ENCODE data around the gene NDUFS4.
"Not testable (repeated sequence)": the region's sequence is repeated elsewhere in the genome, so short reads cannot be mapped to it uniquely, and the experiment has no call there.

The NDUFS4 gene

DNA sequence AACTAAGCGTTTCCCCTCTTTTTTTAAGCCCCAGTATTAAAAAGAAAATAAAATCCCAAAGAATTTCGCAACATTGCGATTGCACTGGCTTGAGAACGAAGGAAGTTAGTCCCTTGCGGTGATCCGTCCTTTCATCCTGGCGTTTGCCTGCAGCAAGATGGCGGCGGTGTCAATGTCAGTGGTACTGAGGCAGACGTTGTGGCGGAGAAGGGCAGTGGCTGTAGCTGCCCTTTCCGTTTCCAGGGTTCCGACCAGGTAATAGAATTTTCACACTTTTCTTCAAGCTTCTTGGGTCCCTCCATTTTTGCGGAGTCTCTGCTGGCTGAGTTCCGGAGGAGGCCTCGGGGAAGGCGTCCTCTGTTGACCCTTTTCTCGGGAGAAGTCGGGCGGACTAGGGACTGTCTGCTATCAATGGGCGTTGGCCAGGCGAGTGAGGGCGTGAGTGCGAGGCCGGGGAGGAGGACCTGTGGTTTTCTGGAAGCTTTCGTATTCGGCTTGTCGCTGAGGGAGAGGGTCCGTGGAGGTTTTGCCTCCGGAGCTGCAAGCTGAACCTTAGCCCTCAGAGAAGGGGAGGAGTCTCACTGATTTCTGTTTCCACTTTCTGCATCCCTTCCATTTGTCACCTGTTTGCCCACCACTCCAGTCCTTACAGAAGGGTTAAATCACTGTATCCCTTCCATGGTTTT lies at the start of gene NDUFS4:
NDUFS4 (plus strand) TSS at position 134 of the 686 bp plus-strand sequence; CDS start at position 158, 24 bp downstream.
- ATAC-seq (ENCODE audit: low read depth): peak; percentile 86
- peaks cover 5% of the 10 kb centered on the region; the same call in 1 of the 2 replicates for H3K36me3 ChIP-seq (ENCODE audit: low read depth)
- H3K9me3 ChIP-seq (ENCODE audit: severe bottlenecking): no peaks in the 10 kb centered on the region
- no peaks in the 10 kb centered on the region for H3K27me3 ChIP-seq (ENCODE audit: insufficient read depth, poor library complexity, severe bottlenecking)
- DNase-seq (ENCODE audit: low spot score): peak; percentile 89
- TF ChIP-seq, protein P1, sequence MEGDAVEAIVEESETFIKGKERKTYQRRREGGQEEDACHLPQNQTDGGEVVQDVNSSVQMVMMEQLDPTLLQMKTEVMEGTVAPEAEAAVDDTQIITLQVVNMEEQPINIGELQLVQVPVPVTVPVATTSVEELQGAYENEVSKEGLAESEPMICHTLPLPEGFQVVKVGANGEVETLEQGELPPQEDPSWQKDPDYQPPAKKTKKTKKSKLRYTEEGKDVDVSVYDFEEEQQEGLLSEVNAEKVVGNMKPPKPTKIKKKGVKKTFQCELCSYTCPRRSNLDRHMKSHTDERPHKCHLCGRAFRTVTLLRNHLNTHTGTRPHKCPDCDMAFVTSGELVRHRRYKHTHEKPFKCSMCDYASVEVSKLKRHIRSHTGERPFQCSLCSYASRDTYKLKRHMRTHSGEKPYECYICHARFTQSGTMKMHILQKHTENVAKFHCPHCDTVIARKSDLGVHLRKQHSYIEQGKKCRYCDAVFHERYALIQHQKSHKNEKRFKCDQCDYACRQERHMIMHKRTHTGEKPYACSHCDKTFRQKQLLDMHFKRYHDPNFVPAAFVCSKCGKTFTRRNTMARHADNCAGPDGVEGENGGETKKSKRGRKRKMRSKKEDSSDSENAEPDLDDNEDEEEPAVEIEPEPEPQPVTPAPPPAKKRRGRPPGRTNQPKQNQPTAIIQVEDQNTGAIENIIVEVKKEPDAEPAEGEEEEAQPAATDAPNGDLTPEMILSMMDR (IDR thresholded peaks at IDR 0.05; ENCODE audit: poor library complexity, severe bottlenecking): no peak
- H3K27ac ChIP-seq (ENCODE audit: poor library complexity, severe bottlenecking): peak within 1 kb of the TSS; percentile 50
- peaks cover 10% of the 10 kb centered on the region for H3K4me1 ChIP-seq (ENCODE audit: insufficient read depth, poor library complexity, severe bottlenecking)
- H3K4me3 ChIP-seq (ENCODE audit: severe bottlenecking): peak within 1 kb of the TSS; percentile 70

DNA sequence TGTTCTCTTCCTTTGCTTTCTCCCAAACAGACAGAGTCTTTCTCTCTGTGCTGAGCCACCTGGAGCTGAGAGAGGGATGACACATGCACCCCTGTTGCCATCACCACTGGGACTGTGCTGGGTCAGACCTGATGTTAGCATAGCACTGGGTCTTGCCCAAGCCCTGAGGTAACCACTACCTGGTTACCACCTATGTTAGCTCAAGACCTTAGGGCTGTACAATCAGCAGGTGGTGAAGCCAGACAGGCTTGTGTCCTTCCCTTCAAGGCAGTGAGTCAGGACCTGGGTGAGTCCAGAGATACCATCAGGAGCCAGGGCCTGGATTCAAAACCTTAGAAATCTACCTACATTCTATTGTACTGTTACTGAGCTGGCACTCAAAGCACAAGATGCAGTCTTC lies 47.9 kb upstream of the NDUFS4 start:
- ATAC-seq (ENCODE audit: low read depth) (peak; percentile 23; the same call in 1 of the 3 replicates), DNase-seq (ENCODE audit: low spot score) (no peak)
- H3K36me3 ChIP-seq (ENCODE audit: low read depth): no peaks in the 10 kb centered on the region
- no peak overlapping the region for H3K4me3 ChIP-seq (ENCODE audit: severe bottlenecking)
- no peaks in the 10 kb centered on the region for H3K27me3 ChIP-seq (ENCODE audit: insufficient read depth, poor library complexity, severe bottlenecking)
- no peak overlapping the region for H3K27ac ChIP-seq (ENCODE audit: poor library complexity, severe bottlenecking)
- H3K4me1 ChIP-seq (ENCODE audit: insufficient read depth, poor library complexity, severe bottlenecking): no peaks in the 10 kb centered on the region
- peaks cover 6% of the 10 kb centered on the region for H3K9me3 ChIP-seq (ENCODE audit: severe bottlenecking)
- TF ChIP-seq, protein P1 (IDR thresholded peaks at IDR 0.05; ENCODE audit: poor library complexity, severe bottlenecking): no peak

- no peaks in the 10 kb centered on the region for H3K27me3 ChIP-seq (ENCODE audit: insufficient read depth, poor library complexity, severe bottlenecking)
- no peaks in the 10 kb centered on the region for H3K4me1 ChIP-seq (ENCODE audit: insufficient read depth, poor library complexity, severe bottlenecking)
- H3K4me3 ChIP-seq (ENCODE audit: severe bottlenecking): no peak overlapping the region
- H3K36me3 ChIP-seq (ENCODE audit: low read depth): no peaks in the 10 kb centered on the region
- ATAC-seq (ENCODE audit: low read depth) (no peak), DNase-seq (ENCODE audit: low spot score) (no peak)
- TF ChIP-seq, protein P1 (IDR thresholded peaks at IDR 0.05; ENCODE audit: poor library complexity, severe bottlenecking): no peak
- H3K9me3 ChIP-seq (ENCODE audit: severe bottlenecking): no peaks in the 10 kb centered on the region
- no peak overlapping the region for H3K27ac ChIP-seq (ENCODE audit: poor library complexity, severe bottlenecking)
Observed at GRCh38 chr5:53515988-53516387, 44.5 kb upstream of the NDUFS4 start.

DNA sequence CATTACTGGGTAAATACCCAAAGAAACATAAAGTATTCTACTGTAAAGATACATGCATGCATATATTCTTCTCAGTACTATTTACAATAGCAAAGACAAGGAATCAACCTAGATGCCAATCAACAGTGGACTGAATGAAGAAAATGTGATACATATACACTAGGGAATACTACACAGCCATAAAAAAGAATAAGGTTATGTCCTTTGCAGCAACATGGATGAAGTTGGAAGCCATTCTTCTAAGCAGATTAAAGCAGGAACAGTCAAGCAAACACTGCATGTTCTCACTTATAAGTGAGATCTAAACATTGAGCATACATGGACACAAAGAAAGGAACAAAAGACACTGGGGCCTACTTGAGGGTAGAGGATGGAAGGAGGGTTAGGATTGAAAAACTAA lies 39.6 kb upstream of the NDUFS4 start:
- Histone ChIP-seq H3K27ac (ENCODE audit: poor library complexity, severe bottlenecking) (no peak overlapping the region), H3K27me3 (ENCODE audit: insufficient read depth, poor library complexity, severe bottlenecking) (no peaks in the 10 kb centered on the region), H3K9me3 (ENCODE audit: severe bottlenecking) (no peaks in the 10 kb centered on the region), H3K36me3 (ENCODE audit: low read depth) (no peaks in the 10 kb centered on the region), H3K4me3 (ENCODE audit: severe bottlenecking) (no peak overlapping the region), H3K4me1 (ENCODE audit: insufficient read depth, poor library complexity, severe bottlenecking) (no peaks in the 10 kb centered on the region)
- DNase-seq (ENCODE audit: low spot score): no peak
- TF ChIP-seq, protein P1 (IDR thresholded peaks at IDR 0.05; ENCODE audit: poor library complexity, severe bottlenecking): no peak
- ATAC-seq (ENCODE audit: low read depth): no peak

DNA sequence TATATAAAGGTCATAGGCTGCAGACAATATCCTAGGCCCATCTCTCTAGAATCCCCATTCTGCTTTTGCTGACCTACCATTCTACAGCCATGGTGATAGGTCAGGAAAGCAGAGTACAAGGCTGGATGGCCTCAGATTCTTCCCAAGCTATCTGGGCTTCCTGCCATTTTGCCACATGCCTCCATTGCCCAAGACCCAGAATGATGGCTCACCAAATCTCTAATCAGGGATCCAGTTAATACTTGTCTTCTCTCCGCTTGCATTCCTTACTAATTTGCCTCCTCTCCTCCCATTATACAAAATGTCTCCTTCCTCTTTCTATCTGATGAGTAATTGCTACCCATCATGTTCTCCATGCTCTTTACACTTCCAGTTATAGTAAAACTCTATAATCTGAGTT lies 22.7 kb upstream of the NDUFS4 start:
- no peaks in the 10 kb centered on the region for H3K27me3 ChIP-seq (ENCODE audit: insufficient read depth, poor library complexity, severe bottlenecking)
- no peak for DNase-seq (ENCODE audit: low spot score)
- no peak for ATAC-seq (ENCODE audit: low read depth)

DNA sequence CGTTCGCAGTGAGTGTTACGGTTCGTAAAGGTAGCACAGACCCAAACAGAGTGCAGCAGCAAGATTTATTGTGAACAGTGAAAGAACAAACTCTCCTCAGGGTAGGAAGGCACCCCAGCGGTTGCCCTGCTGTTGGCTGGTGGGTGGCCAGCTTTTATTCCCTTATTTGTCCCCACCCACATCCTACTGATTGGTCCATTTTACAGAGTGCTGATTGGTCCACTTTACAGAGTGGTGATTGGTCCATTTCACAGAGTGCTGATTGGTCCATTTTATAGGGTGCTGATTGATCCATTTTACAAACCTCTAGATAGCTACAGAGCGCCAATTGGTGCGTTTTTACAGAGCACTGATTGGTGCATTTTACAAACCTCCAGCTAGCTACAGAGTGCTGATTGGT lies 19.7 kb upstream of the NDUFS4 start:
- not testable (repeated sequence) for DNase-seq (ENCODE audit: low spot score); H3K4me1 ChIP-seq (ENCODE audit: insufficient read depth, poor library complexity, severe bottlenecking); ATAC-seq (ENCODE audit: low read depth)

More for the DNA sequence above, 22.7 kb upstream of the NDUFS4 start:
- TF ChIP-seq, protein P1 (IDR thresholded peaks at IDR 0.05; ENCODE audit: poor library complexity, severe bottlenecking): no peak
- H3K36me3 ChIP-seq (ENCODE audit: low read depth): no peaks in the 10 kb centered on the region
- H3K4me1 ChIP-seq (ENCODE audit: insufficient read depth, poor library complexity, severe bottlenecking): no peaks in the 10 kb centered on the region
- H3K9me3 ChIP-seq (ENCODE audit: severe bottlenecking): no peaks in the 10 kb centered on the region
- no peak overlapping the region for H3K27ac ChIP-seq (ENCODE audit: poor library complexity, severe bottlenecking)
- no peak overlapping the region for H3K4me3 ChIP-seq (ENCODE audit: severe bottlenecking)

More for the DNA sequence above, 19.7 kb upstream of the NDUFS4 start:
- not testable (repeated sequence) for H3K27ac ChIP-seq (ENCODE audit: poor library complexity, severe bottlenecking); H3K4me3 ChIP-seq (ENCODE audit: severe bottlenecking); H3K27me3 ChIP-seq (ENCODE audit: insufficient read depth, poor library complexity, severe bottlenecking); H3K36me3 ChIP-seq (ENCODE audit: low read depth); H3K9me3 ChIP-seq (ENCODE audit: severe bottlenecking)

Measured in RWPE2 (cell line).